HS-5 (cell line): ENCODE measurements around the gene CD247.
"Not testable (repeated sequence)": the region's sequence is repeated elsewhere in the genome, so short reads cannot be mapped to it uniquely, and the experiment has no call there.

Experiments
- DNase-seq: peaks from one replicate; pipeline ENCODE4 v3.0.0-alpha.2; 2012; ENCODE audit warnings: low read depth

CD247 gene

GRCh38 chr1:167518331-167518700 lies at the start of gene CD247:
CD247 (minus strand) TSS chr1:167518529; CDS start chr1:167518465, 64 bp downstream.
- no peak for DNase-seq

- no peak for DNase-seq
Observed at GRCh38 chr1:167567663-167568062, 49.3 kb upstream of the CD247 start.

GRCh38 chr1:167566766-167567165 lies 48.4 kb upstream of the CD247 start:
- no peak for DNase-seq

- no peak for DNase-seq
Observed at GRCh38 chr1:167565922-167566321, 47.6 kb upstream of the CD247 start.

- no peak for DNase-seq
Observed at GRCh38 chr1:167564612-167565270, 46.4 kb upstream of the CD247 start.

- no peak for DNase-seq
Observed at GRCh38 chr1:167563579-167564246, 45.4 kb upstream of the CD247 start.

GRCh38 chr1:167562702-167563101 lies 44.4 kb upstream of the CD247 start:
- DNase-seq, result peak; percentile 34

- DNase-seq, result no peak
Observed at GRCh38 chr1:167561753-167562152, 43.4 kb upstream of the CD247 start.

- DNase-seq, result peak; percentile 44
Observed at GRCh38 chr1:167555971-167556714, 37.8 kb upstream of the CD247 start.

GRCh38 chr1:167555072-167555471 lies 36.7 kb upstream of the CD247 start:
- DNase-seq, result not testable (repeated sequence)

GRCh38 chr1:167554028-167554779 lies 35.9 kb upstream of the CD247 start:
- no peak for DNase-seq

GRCh38 chr1:167553136-167554027 lies 35.1 kb upstream of the CD247 start, which contains the start of gene CREG1:
CREG1 (minus strand) TSS chr1:167553762.
- peak; percentile 62 for DNase-seq

- DNase-seq, result no peak
Observed at GRCh38 chr1:167551362-167551761, 33.0 kb upstream of the CD247 start.

GRCh38 chr1:167548059-167548932 lies 30.0 kb upstream of the CD247 start:
- DNase-seq, result no peak

- no peak for DNase-seq
Observed at GRCh38 chr1:167546935-167547334, 28.6 kb upstream of the CD247 start.

GRCh38 chr1:167545349-167545748 lies 27.0 kb upstream of the CD247 start:
- DNase-seq, result no peak

- no peak for DNase-seq
Observed at GRCh38 chr1:167544447-167545093, 26.2 kb upstream of the CD247 start.

GRCh38 chr1:167543199-167543990 lies 25.1 kb upstream of the CD247 start:
- no peak for DNase-seq
